Iris pigment epithelial cell (primary cell): Measurements from ENCODE around the gene PNLIPRP2.
A peak's percentile ranks its signal among the peaks of the same experiment; 100 is the strongest.

Experiments
- DNase-seq: peaks from one replicate; pipeline ENCODE4 v3.0.0-alpha.2; 2011; ENCODE audit warnings: low read depth

Gene PNLIPRP2

DNA sequence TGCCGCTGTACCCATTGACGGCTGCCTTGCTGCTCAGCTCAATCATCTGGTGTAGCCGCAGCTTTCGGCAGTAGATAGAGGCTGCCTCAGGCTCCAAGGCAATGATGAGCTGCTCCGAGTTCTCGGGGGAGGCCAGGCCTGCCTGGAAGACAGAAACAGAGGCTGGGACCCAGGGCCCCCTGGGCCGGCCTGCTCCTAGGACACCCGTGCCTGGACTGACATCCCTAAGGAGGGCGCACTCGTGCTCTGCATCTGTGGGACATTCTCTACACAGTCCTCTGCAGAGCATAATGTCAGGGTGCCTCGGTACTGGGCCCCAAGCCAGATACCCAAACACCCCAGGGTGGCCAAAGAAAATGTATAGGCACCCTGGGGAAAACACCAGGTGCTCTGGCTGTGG is 63.1 kb downstream of the PNLIPRP2 start:
- DNase-seq, result no peak

DNA sequence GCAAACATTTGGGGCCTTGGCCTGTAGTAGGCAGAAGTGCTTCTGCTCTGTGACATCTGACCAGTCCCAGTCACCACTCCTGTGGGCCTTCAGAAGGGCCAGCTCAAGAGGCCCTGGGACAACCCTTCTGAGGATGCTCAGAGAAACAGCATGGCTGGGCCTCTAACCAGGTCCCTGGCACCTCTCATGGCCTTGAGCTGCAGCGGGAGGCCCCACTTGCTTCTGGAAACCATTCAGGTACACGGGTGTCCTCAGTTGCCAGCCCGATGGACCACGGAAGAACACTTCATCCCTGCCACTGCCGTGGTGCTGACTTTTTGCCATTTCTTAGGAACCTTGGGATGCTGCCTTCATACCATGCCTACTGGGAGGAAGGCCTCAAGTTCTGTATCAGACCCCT is 64.0 kb downstream of the PNLIPRP2 start:
- DNase-seq, result no peak

DNA sequence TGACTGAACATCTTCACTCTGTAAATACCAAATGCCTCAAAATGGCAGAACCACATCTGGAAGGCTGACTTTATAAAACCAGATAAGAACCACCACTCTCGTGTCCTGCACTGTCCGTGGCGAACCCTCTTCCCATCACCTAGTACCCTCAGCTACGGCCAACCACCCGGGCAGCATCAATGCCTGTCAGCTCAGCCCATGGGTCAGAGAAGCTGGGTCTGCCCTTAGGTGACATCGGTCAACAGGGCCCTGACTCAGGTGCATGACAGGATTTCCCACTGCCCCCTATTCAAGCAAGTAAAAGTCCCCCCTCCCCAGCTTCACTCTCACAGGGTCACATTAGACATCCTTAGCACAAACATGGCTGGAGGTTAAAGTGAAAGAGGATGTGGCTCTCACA is 65.1 kb downstream of the PNLIPRP2 start:
- DNase-seq, result no peak

DNA sequence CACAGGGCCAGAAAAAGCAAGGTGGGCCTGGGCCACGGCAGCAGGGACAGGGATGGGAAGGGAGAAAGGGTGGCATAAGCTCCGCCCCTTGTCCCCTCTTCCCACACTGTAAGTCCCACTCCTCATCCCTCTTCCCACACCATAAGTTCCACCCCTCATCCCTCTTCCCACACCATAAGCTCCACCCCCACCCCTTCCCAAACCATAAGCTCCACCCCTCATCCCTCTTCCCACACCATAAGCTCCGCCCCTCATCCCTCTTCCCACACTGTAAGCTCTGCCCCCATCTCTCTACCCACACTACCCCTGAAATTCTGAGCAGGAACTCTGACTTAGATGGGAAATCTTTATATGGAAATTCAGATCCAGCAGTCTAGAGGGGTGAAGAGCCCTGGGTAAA is 65.9 kb downstream of the PNLIPRP2 start:
- DNase-seq, result no peak

DNA sequence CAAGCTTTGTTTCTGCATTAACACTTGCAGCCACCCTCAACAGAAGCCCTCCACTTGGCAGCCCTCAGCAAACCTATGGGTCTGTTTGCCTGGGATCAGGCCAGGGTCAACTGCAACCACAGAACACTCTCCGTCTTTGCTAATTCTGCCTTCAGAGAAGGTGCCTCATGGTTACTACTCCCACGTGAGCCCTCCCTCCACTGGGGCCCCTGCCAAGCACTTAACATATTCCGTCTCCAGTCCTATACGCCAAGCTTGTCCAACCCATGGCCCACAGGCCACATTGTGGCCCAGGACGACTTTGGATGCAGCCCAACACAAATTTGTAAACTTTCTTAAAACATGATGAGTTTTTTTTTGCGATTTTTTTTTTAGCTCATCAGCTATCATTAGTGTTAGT is 66.9 kb downstream of the PNLIPRP2 start:
- no peak for DNase-seq

DNA sequence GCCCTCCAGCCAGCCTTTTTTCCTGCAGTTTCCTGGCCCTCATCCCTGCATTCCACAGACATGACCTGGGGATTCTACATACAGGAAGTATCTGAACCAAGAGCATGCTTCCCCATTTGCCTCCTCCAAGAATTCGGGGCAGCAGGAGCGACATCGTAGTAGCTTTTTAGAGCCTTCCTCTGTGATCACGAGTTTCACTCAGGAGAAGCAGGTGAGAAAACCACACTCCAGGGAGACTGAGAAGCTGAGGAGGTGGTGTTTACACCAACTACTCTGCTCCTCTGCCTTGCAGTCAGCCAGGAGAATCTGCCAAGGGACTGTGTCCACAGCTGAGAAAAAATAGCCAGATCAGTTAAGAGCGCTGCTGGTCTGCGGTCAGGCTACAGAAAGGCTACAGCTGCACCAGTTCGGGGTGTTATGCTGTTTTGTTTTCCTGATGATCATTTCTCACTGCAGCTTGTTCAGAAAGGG is 67.5 kb downstream of the PNLIPRP2 start:
- peak; percentile 58 for DNase-seq

DNA sequence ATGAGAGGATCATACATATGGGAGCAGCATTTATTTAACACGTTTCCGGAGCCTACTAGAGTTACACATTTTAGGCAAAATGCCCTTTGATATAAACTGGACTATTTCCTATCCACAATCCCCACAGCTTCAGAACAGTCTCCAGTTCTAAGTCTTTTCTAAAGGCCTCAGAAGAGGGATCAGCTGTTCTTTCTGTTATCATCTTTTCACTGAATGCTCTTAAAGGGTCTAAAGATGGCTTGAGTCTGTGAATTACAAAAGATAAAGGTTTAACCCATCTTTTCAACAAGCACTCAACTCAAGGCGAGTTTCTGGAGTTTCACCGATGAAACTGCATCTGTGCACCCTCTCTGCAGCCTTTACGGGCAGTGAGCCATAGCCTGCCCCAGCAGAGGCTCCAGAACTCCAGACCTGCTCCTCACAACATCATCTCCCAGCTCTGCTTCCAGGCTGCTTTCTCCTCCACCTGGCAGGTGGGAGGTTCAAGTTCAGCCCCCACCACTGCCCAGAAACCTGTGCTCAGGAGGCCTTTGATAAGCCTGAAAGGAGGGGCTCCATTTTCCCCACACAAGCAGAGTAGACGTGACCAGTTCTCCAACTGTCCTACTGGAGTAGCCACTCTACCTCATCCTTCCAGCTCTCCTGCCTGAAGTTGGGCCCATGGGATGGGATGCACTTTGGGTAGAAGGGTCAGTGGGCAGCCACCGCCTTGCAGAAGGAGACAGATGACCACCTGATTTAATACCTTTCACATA is 68.2 kb downstream of the PNLIPRP2 start:
- DNase-seq, result no peak

DNA sequence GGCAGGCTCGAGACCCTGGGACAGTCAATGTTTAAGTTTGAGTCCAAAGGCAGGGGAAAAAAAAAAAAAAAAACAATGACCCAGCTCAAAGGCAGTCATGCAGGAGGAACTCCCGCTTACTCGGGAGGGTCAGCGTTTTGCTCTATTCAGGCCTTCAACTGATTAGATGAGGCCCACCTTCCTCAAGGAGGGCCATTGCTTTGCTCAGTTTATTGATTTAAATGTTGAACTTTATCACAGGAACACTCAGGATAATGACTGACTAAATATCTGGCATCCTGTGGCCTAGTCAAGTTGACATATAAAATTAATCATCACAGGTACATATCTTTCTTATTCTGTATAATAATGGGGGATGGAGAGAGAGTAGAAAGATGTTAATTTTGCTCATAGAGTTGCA is 69.0 kb downstream of the PNLIPRP2 start:
- no peak for DNase-seq

DNA sequence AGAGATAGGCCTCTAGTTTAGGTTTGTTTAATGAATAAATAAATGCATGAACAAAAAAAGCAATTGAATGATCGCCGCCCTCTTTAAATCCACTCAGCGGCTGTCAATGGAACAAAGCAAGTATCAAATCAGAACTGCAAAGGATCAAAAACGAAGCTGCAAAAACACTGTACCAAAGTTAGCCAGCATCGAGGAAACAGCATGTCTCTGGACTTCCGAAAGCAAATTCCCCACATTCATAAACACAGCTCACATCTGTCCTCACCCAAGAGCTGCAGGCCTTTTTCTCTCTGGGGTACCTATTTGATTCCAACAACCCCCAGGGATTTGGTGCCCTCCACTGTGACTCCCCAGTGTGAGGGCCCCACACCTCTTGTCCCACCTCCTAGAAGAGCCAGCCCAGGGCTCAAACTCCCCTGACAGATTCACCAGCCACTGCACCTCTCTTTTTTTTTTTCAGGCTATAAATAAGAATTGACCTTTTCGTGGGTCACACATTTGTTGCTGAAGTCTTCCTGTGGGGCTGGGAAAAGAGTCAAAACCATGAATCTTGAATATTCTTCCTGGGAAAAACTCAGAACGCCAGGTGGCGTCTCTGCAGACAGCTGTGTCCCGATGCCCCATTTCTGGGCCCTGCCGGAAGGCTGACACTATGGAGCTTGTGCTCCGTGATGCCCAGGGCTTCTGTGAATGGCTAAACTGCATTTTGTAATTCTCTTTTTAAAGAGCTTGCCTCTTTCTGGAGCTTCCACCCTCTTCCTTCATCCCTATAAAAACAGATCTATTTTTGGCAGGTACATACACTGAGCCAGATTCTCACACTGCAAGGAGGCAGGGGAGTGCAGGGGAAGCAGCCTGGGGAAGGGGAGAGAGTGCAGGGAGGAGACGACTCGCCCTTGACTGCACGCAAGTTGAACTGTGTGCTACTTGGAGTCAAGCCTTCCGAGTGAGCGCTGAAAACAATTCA is 69.9 kb downstream of the PNLIPRP2 start:
- peak; percentile 18 for DNase-seq

DNA sequence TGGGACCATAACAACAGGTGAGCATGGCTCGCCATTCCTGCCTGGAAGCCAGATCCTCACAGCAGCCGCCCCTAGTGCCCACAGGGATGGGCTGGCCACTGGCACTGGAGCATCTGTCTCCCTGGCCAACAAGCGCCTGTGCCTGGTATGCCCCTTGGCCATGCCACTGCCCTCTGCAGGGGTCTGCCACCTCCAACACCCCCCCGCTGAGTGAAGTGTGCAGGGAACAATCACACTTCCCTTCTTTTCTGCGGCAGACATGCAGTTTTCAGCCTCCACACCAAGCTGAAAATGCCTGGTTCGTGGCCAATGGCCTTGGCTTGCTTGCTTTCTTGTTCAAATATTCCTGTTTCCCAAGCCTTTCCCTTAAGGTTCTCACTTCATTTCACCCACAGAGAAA is 70.9 kb downstream of the PNLIPRP2 start:
- no peak for DNase-seq

DNA sequence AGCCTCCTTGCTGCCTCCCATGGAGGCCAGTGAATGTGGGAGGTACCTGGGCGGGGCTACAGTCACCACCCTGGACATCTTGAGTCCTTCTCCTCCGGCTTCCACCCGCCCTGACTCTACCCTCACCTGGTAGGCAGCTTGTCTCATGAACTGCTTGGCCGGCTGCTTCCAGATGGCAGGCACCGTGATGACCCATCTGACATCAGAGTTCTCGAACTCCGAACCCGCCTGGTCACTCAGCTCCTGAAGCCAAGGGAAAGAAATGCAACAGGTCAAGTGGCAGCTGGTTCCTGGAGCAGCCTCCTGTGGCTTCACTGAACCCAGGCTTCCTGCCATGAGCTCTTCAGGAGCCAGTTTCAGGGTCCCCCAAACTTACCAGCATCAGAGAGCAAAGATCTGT is 71.5 kb downstream of the PNLIPRP2 start:
- DNase-seq, result no peak

DNA sequence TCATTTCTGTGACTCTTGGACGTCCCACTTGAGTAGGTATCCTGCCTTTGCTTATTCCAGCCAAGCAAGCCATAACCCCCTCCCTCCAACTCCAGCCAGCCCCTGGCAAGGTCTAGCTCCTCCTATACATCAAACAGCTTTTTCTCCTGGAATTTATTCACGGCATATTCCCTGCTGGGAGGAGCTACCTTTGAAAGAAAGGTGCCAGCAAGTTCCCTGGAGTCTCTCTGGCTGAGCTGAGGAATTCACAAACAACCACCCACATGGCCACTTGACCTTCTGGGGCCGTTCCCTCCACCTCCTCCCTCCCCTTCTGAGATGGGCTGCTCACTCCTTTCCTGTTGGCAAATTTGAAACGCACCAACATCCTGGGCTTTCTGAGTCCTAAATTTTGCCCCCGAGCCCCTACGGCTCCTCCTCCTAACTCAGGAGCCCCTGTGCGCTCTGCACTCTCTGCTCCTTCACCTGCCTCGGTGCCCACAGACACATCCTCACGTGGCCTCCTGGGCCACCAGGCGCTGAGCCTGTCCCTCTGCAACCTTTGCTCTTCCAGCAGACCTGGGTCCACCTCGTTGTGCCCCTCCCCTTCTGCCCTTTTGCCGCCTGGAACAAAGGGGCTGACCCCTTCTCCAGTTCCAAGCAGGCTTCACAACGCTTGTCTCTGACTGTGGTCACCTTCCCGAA is 73.6 kb downstream of the PNLIPRP2 start:
- no peak for DNase-seq
